ENCODE measurements around the gene HINT2.

DNA sequence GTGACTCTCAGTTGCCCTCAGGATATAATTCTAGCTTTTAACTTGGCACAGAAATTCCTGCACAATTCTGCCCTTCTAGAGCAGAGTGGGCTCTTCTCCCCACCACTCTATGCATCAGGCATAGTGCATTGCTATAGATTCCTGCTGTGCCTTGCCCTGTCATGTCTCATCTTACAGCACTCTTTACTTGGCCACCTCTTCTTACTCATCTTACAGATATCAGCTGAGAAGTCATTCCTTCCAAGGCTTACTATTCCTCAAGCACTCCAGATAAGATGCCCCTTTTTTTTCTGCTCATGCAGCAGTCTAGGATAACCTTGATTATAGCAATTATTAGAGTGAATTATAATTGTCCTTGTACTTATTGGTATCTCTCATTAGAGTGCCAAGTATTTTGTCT lies 8.1 kb upstream of the HINT2 start:
- TF ChIP-seq, protein P1, sequence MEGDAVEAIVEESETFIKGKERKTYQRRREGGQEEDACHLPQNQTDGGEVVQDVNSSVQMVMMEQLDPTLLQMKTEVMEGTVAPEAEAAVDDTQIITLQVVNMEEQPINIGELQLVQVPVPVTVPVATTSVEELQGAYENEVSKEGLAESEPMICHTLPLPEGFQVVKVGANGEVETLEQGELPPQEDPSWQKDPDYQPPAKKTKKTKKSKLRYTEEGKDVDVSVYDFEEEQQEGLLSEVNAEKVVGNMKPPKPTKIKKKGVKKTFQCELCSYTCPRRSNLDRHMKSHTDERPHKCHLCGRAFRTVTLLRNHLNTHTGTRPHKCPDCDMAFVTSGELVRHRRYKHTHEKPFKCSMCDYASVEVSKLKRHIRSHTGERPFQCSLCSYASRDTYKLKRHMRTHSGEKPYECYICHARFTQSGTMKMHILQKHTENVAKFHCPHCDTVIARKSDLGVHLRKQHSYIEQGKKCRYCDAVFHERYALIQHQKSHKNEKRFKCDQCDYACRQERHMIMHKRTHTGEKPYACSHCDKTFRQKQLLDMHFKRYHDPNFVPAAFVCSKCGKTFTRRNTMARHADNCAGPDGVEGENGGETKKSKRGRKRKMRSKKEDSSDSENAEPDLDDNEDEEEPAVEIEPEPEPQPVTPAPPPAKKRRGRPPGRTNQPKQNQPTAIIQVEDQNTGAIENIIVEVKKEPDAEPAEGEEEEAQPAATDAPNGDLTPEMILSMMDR (conservative IDR thresholded peaks at IDR 0.05; ENCODE audit: low read depth, low read length) = no peak
- no peak for TF ChIP-seq EZH2 (IDR thresholded peaks at IDR 0.05; ENCODE audit: borderline replicate concordance, low read depth, low read length, poor library complexity, severe bottlenecking)

All from A673 (cell line).